GM19239 (cell line): Measurements from ENCODE around the gene INSYN2B.
A peak's percentile ranks its signal among the peaks of the same experiment; 100 is the strongest.
"Not testable (repeated sequence)": the region's sequence is repeated elsewhere in the genome, so short reads cannot be mapped to it uniquely, and the experiment has no call there.

Source experiments
- DNase-seq: peaks from one replicate; pipeline ENCODE4 v3.0.0; 2011; ENCODE audit warnings: low spot score; ENCODE audit not compliant: insufficient read length
- FAIRE-seq: peaks from 2 replicates; lab custom pipeline; 2011; peaks lifted over from hg19 to GRCh38; lab: Jason Lieb, UNC

The INSYN2B gene

GRCh38 chr5:169974121-169974770 is 6.0 kb downstream of the INSYN2B start:
- no peak for FAIRE-seq
- no peak for DNase-seq

- FAIRE-seq (no peak), DNase-seq (no peak)
Measured at GRCh38 chr5:169973056-169973455, 7.2 kb downstream of the INSYN2B start.

- DNase-seq (no peak), FAIRE-seq (no peak)
Measured at GRCh38 chr5:169971780-169972179, 8.5 kb downstream of the INSYN2B start.

- DNase-seq (no peak), FAIRE-seq (no peak)
Measured at GRCh38 chr5:169970911-169971765, 9.2 kb downstream of the INSYN2B start.

GRCh38 chr5:169970339-169970738 is 10.0 kb downstream of the INSYN2B start:
- no peak for DNase-seq
- FAIRE-seq: no peak

- no peak for DNase-seq
- FAIRE-seq: no peak
Measured at GRCh38 chr5:169964246-169964645, 16.0 kb downstream of the INSYN2B start.

GRCh38 chr5:169960659-169961058 is 19.6 kb downstream of the INSYN2B start:
- DNase-seq: no peak

GRCh38 chr5:169958278-169958677 is 22.0 kb downstream of the INSYN2B start:
- DNase-seq (no peak), FAIRE-seq (no peak)

More at GRCh38 chr5:169960659-169961058, 19.6 kb downstream of the INSYN2B start:
- FAIRE-seq: no peak

GRCh38 chr5:169956756-169957155 is 23.5 kb downstream of the INSYN2B start:
- FAIRE-seq: no peak

GRCh38 chr5:169956126-169956525 is 24.2 kb downstream of the INSYN2B start:
- DNase-seq (no peak), FAIRE-seq (no peak)

More at GRCh38 chr5:169956756-169957155, 23.5 kb downstream of the INSYN2B start:
- no peak for DNase-seq

GRCh38 chr5:169954786-169955185 is 25.5 kb downstream of the INSYN2B start:
- DNase-seq (no peak), FAIRE-seq (no peak)

- DNase-seq, FAIRE-seq: not testable (repeated sequence)
Measured at GRCh38 chr5:169953196-169953595, 27.1 kb downstream of the INSYN2B start.

- FAIRE-seq: no peak
Measured at GRCh38 chr5:169950333-169950732, 30.0 kb downstream of the INSYN2B start.

GRCh38 chr5:169946743-169947295 is 33.5 kb downstream of the INSYN2B start:
- FAIRE-seq: no peak

More at GRCh38 chr5:169950333-169950732, 30.0 kb downstream of the INSYN2B start:
- peak; percentile 25 for DNase-seq

GRCh38 chr5:169945831-169946261 is 34.4 kb downstream of the INSYN2B start:
- FAIRE-seq (no peak), DNase-seq (no peak)

More at GRCh38 chr5:169946743-169947295, 33.5 kb downstream of the INSYN2B start:
- DNase-seq: no peak

- FAIRE-seq (no peak), DNase-seq (no peak)
Measured at GRCh38 chr5:169944922-169945680, 35.2 kb downstream of the INSYN2B start.

- no peak for DNase-seq
- no peak for FAIRE-seq
Measured at GRCh38 chr5:169944115-169944514, 36.2 kb downstream of the INSYN2B start.

- DNase-seq (no peak), FAIRE-seq (no peak)
Measured at GRCh38 chr5:169943026-169943425, 37.3 kb downstream of the INSYN2B start.

- FAIRE-seq (no peak), DNase-seq (no peak)
Measured at GRCh38 chr5:169942181-169942580, 38.1 kb downstream of the INSYN2B start.

GRCh38 chr5:169941542-169941941 is 38.8 kb downstream of the INSYN2B start:
- no peak for FAIRE-seq
- no peak for DNase-seq
